H1 (cell line): ENCODE measurements around the gene SNORC. TPM values are rescaled to one million over a fixed set of nuclear protein-coding genes. Genes with fewer than 3 reads are reported as not detected.
A peak's percentile ranks its signal among the peaks of the same experiment; 100 is the strongest.

ENCODE experiments used
- CTCF ChIA-PET: fragments of 300-600 bp; sonication (Branson Sonifier 250); formaldehyde crosslinking; loops from one replicate; lab custom pipeline; 2021; ENCODE audit not compliant: partially characterized antibody; lab: Charles Lee
- POLR2A ChIA-PET: fragments of 300-600 bp; sonication (Branson Sonifier 250); formaldehyde crosslinking; loops from one replicate; lab custom pipeline; 2021; ENCODE audit warnings: inconsistent platforms; ENCODE audit not compliant: partially characterized antibody; lab: Charles Lee
- DNase-seq, 2 experiments: peaks; one replicate each; pipeline versions ENCODE4 v3.0.0 to v3.0.0-alpha.2; 2010 to 2022; ENCODE audit warnings: low spot score in 2 of 2, low read depth in 1 of 2, mixed read lengths in 1 of 2
- FAIRE-seq: peaks from 2 replicates; lab custom pipeline; 2011; peaks lifted over from hg19 to GRCh38; lab: Jason Lieb, UNC
- H2AFZ ChIP-seq: 2 replicates; pipeline ENCODE4 v1.8.1; 2012; ENCODE audit warnings: low read length, inconsistent platforms
- H2AK5ac ChIP-seq: 2 replicates; pipeline ENCODE4 v1.6.1; 2013; ENCODE audit warnings: low read depth, low read length
- H2BK120ac ChIP-seq: replicated peaks from 2 replicates; pipeline ENCODE3; 2013; ENCODE audit warnings: low read depth, low read length, inconsistent platforms
- H2BK12ac ChIP-seq: 2 replicates; pipeline ENCODE4 v1.6.1; 2013; ENCODE audit warnings: low read depth, low read length
- H2BK15ac ChIP-seq: 2 replicates; pipeline ENCODE4 v1.6.1; 2013; ENCODE audit warnings: low read length
- H2BK20ac ChIP-seq: 2 replicates; pipeline ENCODE4 v1.6.1; 2013; ENCODE audit warnings: low read length
- H2BK5ac ChIP-seq: 2 replicates; pipeline ENCODE4 v1.6.1; 2013; ENCODE audit warnings: low read depth, low read length
- H3K14ac ChIP-seq: 2 replicates; pipeline ENCODE4 v1.6.1; 2013; ENCODE audit warnings: inconsistent platforms; ENCODE audit not compliant: insufficient read length
- H3K18ac ChIP-seq: 2 replicates; pipeline ENCODE4 v1.6.1; 2013; ENCODE audit warnings: low read length; ENCODE audit errors: extremely low read depth
- H3K23ac ChIP-seq: 2 replicates; pipeline ENCODE4 v1.6.1; 2013; ENCODE audit warnings: inconsistent platforms; ENCODE audit not compliant: insufficient read length
- H3K23me2 ChIP-seq: 2 replicates; pipeline ENCODE4 v1.6.1; 2013; ENCODE audit warnings: low read depth, low read length
- H3K27ac ChIP-seq: 2 replicates; pipeline ENCODE4 v1.6.1; 2011; ENCODE audit warnings: low read depth, low read length, inconsistent platforms
- H3K27me3 ChIP-seq, 4 experiments: replicated peaks in 1 of 4; 1 replicate in 1 of 4; 2 replicates in 3 of 4; pipeline versions ENCODE4 v1.6.1 to v1.8.1; 2011 to 2013; ENCODE audit warnings: low read length in 3 of 4, mild to moderate bottlenecking in 3 of 4, inconsistent platforms in 2 of 4, mixed read lengths in 2 of 4, moderate library complexity in 1 of 4; ENCODE audit not compliant: control insufficient read depth in 3 of 4, insufficient read depth in 3 of 4; ENCODE audit errors: extremely low read depth in 1 of 4
- H3K36me3 ChIP-seq, 4 experiments: 2 replicates each; pipeline versions ENCODE4 v1.6.1 to v1.8.1; 2011 to 2013; ENCODE audit warnings: mild to moderate bottlenecking in 4 of 4, low read length in 3 of 4, moderate library complexity in 2 of 4, control low read depth in 1 of 4, inconsistent platforms in 1 of 4; ENCODE audit not compliant: insufficient read depth in 4 of 4, control insufficient read depth in 2 of 4
- H3K4ac ChIP-seq: replicated peaks from 2 replicates; pipeline ENCODE3; 2013; ENCODE audit warnings: low read length, low read depth, mixed read lengths, inconsistent platforms; ENCODE audit not compliant: insufficient read length
- H3K4me1 ChIP-seq, 4 experiments: replicated peaks in 1 of 4; 1 replicate in 1 of 4; 2 replicates in 3 of 4; pipeline versions ENCODE4 v1.6.1 to v1.8.1; 2011 to 2013; ENCODE audit warnings: low read length in 3 of 4, inconsistent platforms in 2 of 4, mixed read lengths in 1 of 4; ENCODE audit not compliant: insufficient read depth in 4 of 4, control insufficient read depth in 3 of 4
- H3K4me2 ChIP-seq, 2 experiments: 2 replicates each; pipeline versions ENCODE4 v1.6.1 to v1.8.1; 2011 to 2013; ENCODE audit warnings: low read depth in 2 of 2, low read length in 2 of 2, control low read depth in 1 of 2, inconsistent platforms in 1 of 2, mild to moderate bottlenecking in 1 of 2; ENCODE audit not compliant: insufficient read depth in 1 of 2
- H3K4me3 ChIP-seq, 4 experiments: fragments of 200-600, 300-600 bp in 1 of 4; sonication (generic), shearing (Covaris generic), sonication (Bioruptor Twin) in 1 of 4; 2 replicates each; pipeline versions ENCODE4 v1.5.1 to v1.8.1; 2011 to 2016; ENCODE audit warnings: low read length in 4 of 4, low read depth in 3 of 4, control low read depth in 2 of 4, inconsistent platforms in 2 of 4, mild to moderate bottlenecking in 2 of 4, mixed read lengths in 1 of 4, moderate library complexity in 1 of 4; ENCODE audit not compliant: insufficient read depth in 2 of 4; ENCODE audit errors: extremely low read depth in 1 of 4
- H3K56ac ChIP-seq: replicated peaks from 2 replicates; pipeline ENCODE3; 2013; ENCODE audit warnings: low read depth, mild to moderate bottlenecking, mixed read lengths, low read length, inconsistent platforms; ENCODE audit not compliant: insufficient read length
- H3K79me1 ChIP-seq: 2 replicates; pipeline ENCODE4 v1.6.1; 2013; ENCODE audit warnings: low read depth, low read length, control low read depth
- H3K79me2 ChIP-seq, 2 experiments: 2 replicates each; pipeline versions ENCODE4 v1.6.1 to v1.8.1; 2012 to 2013; ENCODE audit warnings: low read length in 2 of 2, mild to moderate bottlenecking in 2 of 2, inconsistent platforms in 1 of 2; ENCODE audit not compliant: insufficient read depth in 2 of 2, control insufficient read depth in 1 of 2
- H3K9ac ChIP-seq, 4 experiments: replicated peaks in 1 of 4; 1 replicate in 1 of 4; 2 replicates in 3 of 4; pipeline versions ENCODE4 v1.6.1 to v1.8.1; 2011 to 2013; ENCODE audit warnings: low read depth in 3 of 4, low read length in 3 of 4, control low read depth in 2 of 4, mild to moderate bottlenecking in 2 of 4, moderate library complexity in 2 of 4, inconsistent platforms in 1 of 4; ENCODE audit errors: extremely low read depth in 1 of 4
- H3K9me3 ChIP-seq, 2 experiments: 2 replicates each; pipeline versions ENCODE4 v1.6.1 to v1.8.1; 2012 to 2013; ENCODE audit warnings: mild to moderate bottlenecking in 2 of 2, moderate library complexity in 2 of 2, control low read depth in 1 of 2, inconsistent platforms in 1 of 2, low read depth in 1 of 2, low read length in 1 of 2, mixed read lengths in 1 of 2; ENCODE audit not compliant: insufficient read depth in 2 of 2
- H4K20me1 ChIP-seq, 2 experiments: replicated peaks in 1 of 2; 2 replicates each; pipeline versions ENCODE3 to v1.8.1; 2011 to 2013; ENCODE audit warnings: inconsistent platforms in 2 of 2, low read length in 2 of 2, mild to moderate bottlenecking in 1 of 2; ENCODE audit not compliant: insufficient read depth in 2 of 2, control insufficient read depth in 1 of 2
- H4K5ac ChIP-seq: 2 replicates; pipeline ENCODE4 v1.6.1; 2013; ENCODE audit warnings: low read length, low read depth, mixed read lengths, inconsistent platforms; ENCODE audit not compliant: insufficient read length
- H4K8ac ChIP-seq: 2 replicates; pipeline ENCODE4 v1.8.0; 2013; ENCODE audit warnings: mild to moderate bottlenecking, moderate library complexity, low read length, inconsistent platforms; ENCODE audit not compliant: insufficient read depth; ENCODE audit errors: extremely low read depth
- H4K91ac ChIP-seq: replicated peaks from 2 replicates; pipeline ENCODE3; 2013; ENCODE audit warnings: low read length, mixed read lengths, inconsistent platforms; ENCODE audit not compliant: insufficient read length
- EZH2 ChIP-seq: fragments of 200-600 bp; sonication (generic); IDR thresholded peaks from 2 replicates; pipeline ENCODE4 v1.7.1; 2012; ENCODE audit warnings: low read depth, mild to moderate bottlenecking, moderate library complexity, low read length, inconsistent platforms; ENCODE audit not compliant: severe bottlenecking
- HDAC6 ChIP-seq: IDR thresholded peaks from one replicate; pipeline ENCODE4 v1.7.1; 2012; ENCODE audit warnings: low read depth, mild to moderate bottlenecking, inconsistent platforms, low read length, moderate library complexity
- NANOG ChIP-seq: IDR thresholded peaks from 2 replicates; pipeline ENCODE4 v1.6.1; 2011; ENCODE audit warnings: low read length, low read depth, mild to moderate bottlenecking, inconsistent platforms; ENCODE audit not compliant: insufficient read depth, poor library complexity, severe bottlenecking
- RXRA ChIP-seq: IDR thresholded peaks from 2 replicates; pipeline ENCODE4 v1.6.1; 2011; ENCODE audit warnings: low read depth, mild to moderate bottlenecking, low read length, moderate library complexity; ENCODE audit not compliant: insufficient read depth
- SIN3A ChIP-seq, 2 experiments: IDR thresholded peaks in 1 of 2; conservative IDR thresholded peaks in 1 of 2; 2 replicates each; pipeline ENCODE4 v1.6.1; 2011 to 2012; ENCODE audit warnings: low read length in 2 of 2, improper control_type of control experiment in 1 of 2, low read depth in 1 of 2, mild to moderate bottlenecking in 1 of 2
- SIRT6 ChIP-seq: IDR thresholded peaks from one replicate; pipeline ENCODE4 v1.7.1; 2012; ENCODE audit warnings: low read length, inconsistent platforms
- ZNF274 ChIP-seq: IDR thresholded peaks from 2 replicates; pipeline ENCODE4 v1.7.0; 2012; ENCODE audit warnings: low read length, borderline replicate concordance; ENCODE audit errors: extremely low read depth
- WGBS, 2 experiments: shearing (Covaris generic) in 1 of 2; methylation state at CpG; one replicate each; pipeline versions ENCODE4 v1.1.6 to v1.1.7; 2013 to 2015; ENCODE audit warnings: low lambda C conversion rate in 2 of 2, mixed read lengths in 2 of 2, inconsistent platforms in 1 of 2, low coverage in 1 of 2, missing lambda C conversion rate in 1 of 2; ENCODE audit not compliant: insufficient replicate concordance in 2 of 2, insufficient coverage in 1 of 2, insufficient read length in 1 of 2; ENCODE audit errors: extremely low coverage in 1 of 2, missing lambda C conversion rate in 1 of 2; 5-methylcytosine and 5-hydroxymethylcytosine counted together
- polyA plus RNA-seq, 7 experiments: library from polyadenylated mRNA; depleted of rRNA in 3 of 7; stranded (reverse) in 5 of 7; unstranded in 2 of 7; fragments of >200 nt in 5 of 7; fragments of 200-250 nt in 2 of 7; gene quantifications; 1 replicate in 5 of 7; 2 replicates in 1 of 7; 4 replicates in 1 of 7; pipeline versions ENCODE4 v1.2.1 to v1.2.3, GENCODE V29; 2011 to 2013; ENCODE audit warnings: missing spikeins in 2 of 7, mixed read lengths in 2 of 7
- total RNA-seq: library from RNA; stranded (reverse); fragmentation: NEBNext Ultra II Directional; extraction: Animal tissue kit (Norgen Biotek cat#: 25700); gene quantifications from 2 replicates; pipeline ENCODE4 v1.2.1, GENCODE V29; 2021
- TF ChIP-seq, protein P1 (sequence below): IDR thresholded peaks from 2 replicates; pipeline ENCODE4 v1.6.1; 2011; ENCODE audit warnings: low read length, improper control_type of control experiment

The SNORC gene
- total and polyA plus RNA-seq, 2 of the 8 experiments (the other 6 are each of a cell fraction or from before 2014, with no cell fraction given) = 1.6 to 1.8 TPM

DNA sequence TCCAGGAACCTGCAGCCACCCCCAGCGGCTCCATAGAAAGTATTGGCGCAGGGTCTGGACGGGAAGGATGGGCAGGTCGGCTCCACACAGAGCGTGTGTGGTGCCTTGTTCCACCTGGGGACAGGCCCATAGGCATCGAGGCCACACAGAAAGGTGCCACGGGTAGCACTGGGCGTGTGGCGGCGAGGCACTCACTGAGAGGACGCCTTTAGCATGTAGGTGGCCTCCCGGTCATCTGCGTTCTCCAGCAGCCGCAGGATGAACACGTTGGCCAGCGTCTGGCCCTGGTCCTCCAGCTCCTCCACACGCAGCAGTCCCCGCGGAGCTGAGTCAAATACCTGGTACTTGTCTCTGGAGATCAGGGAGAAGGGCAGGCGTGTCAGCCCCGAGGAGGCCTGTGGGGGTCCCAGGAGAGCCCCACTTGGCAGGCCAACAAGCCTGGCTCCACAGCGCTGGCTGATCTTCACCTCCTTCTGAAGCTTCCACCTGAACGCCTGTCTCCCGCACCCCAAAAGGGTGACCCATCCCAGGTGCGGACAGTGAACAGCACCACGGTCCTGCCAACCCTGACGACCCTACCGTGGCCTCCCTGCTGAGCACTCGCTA is 13.2 kb downstream of the SNORC start:
- H3K4ac ChIP-seq = no peak overlapping the region
- H3K27ac ChIP-seq = no peak overlapping the region
- no peak overlapping the region for H2BK5ac ChIP-seq
- peaks cover 0 to 2% (median 0%) of the 10 kb centered on the region in 4 experiments; a peak in 1 of 7 replicates for H3K4me1 ChIP-seq
- no peak for TF ChIP-seq EZH2
- TF ChIP-seq RXRA = no peak
- TF ChIP-seq HDAC6 = no peak
- TF ChIP-seq SIN3A (conservative IDR thresholded peaks at IDR 0.05 in 1 of 2, IDR thresholded peaks at IDR 0.05 in 1 of 2; ENCODE audit: low read depth in 1 of 2, low read length in 2 of 2) = no peak
- no peak for TF ChIP-seq ZNF274
- no peak for TF ChIP-seq NANOG
- TF ChIP-seq SIRT6 = no peak
- TF ChIP-seq, protein P1, sequence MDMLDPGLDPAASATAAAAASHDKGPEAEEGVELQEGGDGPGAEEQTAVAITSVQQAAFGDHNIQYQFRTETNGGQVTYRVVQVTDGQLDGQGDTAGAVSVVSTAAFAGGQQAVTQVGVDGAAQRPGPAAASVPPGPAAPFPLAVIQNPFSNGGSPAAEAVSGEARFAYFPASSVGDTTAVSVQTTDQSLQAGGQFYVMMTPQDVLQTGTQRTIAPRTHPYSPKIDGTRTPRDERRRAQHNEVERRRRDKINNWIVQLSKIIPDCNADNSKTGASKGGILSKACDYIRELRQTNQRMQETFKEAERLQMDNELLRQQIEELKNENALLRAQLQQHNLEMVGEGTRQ = no peak
- peaks cover 0 to 6% of the 10 kb centered on the region in 2 experiments for H4K20me1 ChIP-seq
- no peaks in the 10 kb centered on the region; a peak in 1 of 8 replicates for H3K36me3 ChIP-seq
- H4K91ac ChIP-seq = no peak overlapping the region
- no peaks in the 10 kb centered on the region for H3K9me3 ChIP-seq
- 93% methylated on average over 29 of the region's 29 CpGs; no CpG with 5 or more reads in 1 of the 2 experiments for WGBS, 2 experiments
- H3K23me2 ChIP-seq = peaks cover 4% of the 10 kb centered on the region
- ChIA-PET POLR2A (no interaction called here), CTCF (interaction anchor here (0.8 to 3.7 kb wide), 8 partner anchors 9 to 326 kb away, joined by 3 to 12 read pairs (median 4); no protein-coding TSS in a partner anchor)
- H4K5ac ChIP-seq = no peak overlapping the region
- no peak overlapping the region for H2BK120ac ChIP-seq
- H3K23ac ChIP-seq = no peak overlapping the region
- H3K4me3 ChIP-seq = no peak overlapping the region
- H3K9ac ChIP-seq = no peak overlapping the region
- DNase-seq = no peak
- no peaks in the 10 kb centered on the region for H3K79me1 ChIP-seq
- H2BK12ac ChIP-seq = no peak overlapping the region
- H2AK5ac ChIP-seq = no peak overlapping the region
- no peak for FAIRE-seq
- no peak overlapping the region for H2BK20ac ChIP-seq
- no peak overlapping the region for H3K4me2 ChIP-seq
- peak overlapping the region; percentile 51; the same call in 1 of the 2 replicates for H4K8ac ChIP-seq
- no peaks in the 10 kb centered on the region for H3K79me2 ChIP-seq
- H2AFZ ChIP-seq = no peak overlapping the region
- H3K18ac ChIP-seq = no peak overlapping the region
- H3K27me3 ChIP-seq = no peaks in the 10 kb centered on the region
- H3K14ac ChIP-seq = no peak overlapping the region
- no peak overlapping the region for H3K56ac ChIP-seq
- no peak overlapping the region for H2BK15ac ChIP-seq
